Activated CD4-positive, alpha-beta T cell treated with anti-CD3 and anti-CD28 coated beads, Interleukin-2, Interleukin-6, amounts not matched to agents 100 ng/mL and 50 ng/mL, durations not matched to agents 16 hours and 8 hours (primary cell): Measurements from ENCODE around the gene CFB.
"Not testable (repeated sequence)": the region's sequence is repeated elsewhere in the genome, so short reads cannot be mapped to it uniquely, and the experiment has no call there.

Experiments used
- DNase-seq: peaks from one replicate; pipeline ENCODE4 v3.0.0-alpha.2; 2020

Gene CFB

DNA sequence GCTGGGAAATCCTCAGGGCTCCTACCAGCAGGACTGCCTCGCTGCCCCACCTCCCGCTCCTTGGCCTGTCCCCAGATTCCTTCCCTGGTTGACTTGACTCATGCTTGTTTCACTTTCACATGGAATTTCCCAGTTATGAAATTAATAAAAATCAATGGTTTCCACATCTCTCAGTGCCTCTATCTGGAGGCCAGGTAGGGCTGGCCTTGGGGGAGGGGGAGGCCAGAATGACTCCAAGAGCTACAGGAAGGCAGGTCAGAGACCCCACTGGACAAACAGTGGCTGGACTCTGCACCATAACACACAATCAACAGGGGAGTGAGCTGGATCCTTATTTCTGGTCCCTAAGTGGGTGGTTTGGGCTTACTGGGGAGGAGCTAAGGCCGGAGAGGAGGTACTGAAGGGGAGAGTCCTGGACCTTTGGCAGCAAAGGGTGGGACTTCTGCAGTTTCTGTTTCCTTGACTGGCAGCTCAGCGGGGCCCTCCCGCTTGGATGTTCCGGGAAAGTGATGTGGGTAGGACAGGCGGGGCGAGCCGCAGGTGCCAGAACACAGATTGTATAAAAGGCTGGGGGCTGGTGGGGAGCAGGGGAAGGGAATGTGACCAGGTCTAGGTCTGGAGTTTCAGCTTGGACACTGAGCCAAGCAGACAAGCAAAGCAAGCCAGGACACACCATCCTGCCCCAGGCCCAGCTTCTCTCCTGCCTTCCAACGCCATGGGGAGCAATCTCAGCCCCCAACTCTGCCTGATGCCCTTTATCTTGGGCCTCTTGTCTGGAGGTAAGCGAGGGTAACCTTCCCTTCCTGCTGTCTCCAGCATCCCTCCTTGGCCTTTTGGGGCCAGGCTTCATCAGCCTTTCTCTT lies at the start of gene CFB:
TSS of gene CFB (plus strand) at position 589 of the 863 bp plus-strand sequence. CDS start at position 716, 127 bp downstream.
- DNase-seq: peak; percentile 13

DNA sequence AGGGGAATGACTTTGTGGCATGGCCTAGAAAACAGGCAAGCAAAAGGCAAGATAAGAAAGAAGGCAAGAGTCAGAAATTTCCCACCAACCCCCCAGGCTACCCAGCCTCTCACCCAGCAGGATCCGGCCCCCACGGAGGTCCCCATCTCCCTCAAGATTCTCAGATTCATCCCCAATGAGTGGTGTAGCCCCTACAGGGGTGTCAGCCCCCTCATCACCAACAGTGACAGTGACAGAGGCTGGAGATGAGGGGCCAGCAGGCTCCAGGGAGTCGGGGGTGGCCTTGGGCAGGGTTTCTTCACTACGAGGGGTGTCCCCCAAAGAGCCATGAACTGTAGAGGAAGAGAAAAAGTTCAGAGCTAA lies 49.4 kb upstream of the CFB start:
- DNase-seq: no peak

DNA sequence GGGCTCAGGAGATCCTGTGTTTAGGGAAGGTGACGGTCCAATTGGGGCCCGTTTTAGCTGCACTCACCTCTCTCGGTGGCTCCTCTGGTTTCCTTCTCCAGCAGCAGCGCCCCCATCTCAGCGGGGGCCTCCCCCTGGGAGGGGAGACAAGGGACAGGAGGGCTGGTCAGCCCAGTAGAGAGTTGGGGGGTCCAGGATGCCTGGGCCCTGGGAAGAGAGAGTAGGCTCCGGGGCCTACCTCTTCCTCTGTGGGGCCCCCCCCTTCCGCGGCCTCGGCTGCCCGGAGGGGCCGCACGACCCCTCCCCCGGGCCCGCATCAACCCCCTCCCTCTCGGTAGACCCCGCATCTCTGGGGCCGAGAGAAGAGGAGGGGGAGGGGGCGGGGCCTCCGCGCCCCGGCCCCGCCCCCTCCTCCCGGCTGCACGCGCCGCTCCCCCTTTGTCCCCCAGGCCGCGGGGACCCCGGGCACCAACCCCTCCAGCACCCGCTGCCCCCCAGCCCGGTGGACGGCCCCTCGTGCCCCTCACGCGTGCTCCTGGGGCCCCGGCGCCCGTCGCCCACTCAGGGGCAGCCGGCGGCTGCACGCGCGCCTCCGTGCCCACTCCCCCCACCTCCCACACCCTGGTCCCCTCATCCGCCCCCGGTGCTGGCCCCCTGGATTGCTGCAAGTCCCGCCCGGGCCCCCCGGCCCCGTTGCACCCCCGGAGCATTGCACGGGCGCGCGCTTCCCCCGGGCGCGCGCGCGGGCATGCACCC lies 48.9 kb upstream of the CFB start:
- DNase-seq: no peak

DNA sequence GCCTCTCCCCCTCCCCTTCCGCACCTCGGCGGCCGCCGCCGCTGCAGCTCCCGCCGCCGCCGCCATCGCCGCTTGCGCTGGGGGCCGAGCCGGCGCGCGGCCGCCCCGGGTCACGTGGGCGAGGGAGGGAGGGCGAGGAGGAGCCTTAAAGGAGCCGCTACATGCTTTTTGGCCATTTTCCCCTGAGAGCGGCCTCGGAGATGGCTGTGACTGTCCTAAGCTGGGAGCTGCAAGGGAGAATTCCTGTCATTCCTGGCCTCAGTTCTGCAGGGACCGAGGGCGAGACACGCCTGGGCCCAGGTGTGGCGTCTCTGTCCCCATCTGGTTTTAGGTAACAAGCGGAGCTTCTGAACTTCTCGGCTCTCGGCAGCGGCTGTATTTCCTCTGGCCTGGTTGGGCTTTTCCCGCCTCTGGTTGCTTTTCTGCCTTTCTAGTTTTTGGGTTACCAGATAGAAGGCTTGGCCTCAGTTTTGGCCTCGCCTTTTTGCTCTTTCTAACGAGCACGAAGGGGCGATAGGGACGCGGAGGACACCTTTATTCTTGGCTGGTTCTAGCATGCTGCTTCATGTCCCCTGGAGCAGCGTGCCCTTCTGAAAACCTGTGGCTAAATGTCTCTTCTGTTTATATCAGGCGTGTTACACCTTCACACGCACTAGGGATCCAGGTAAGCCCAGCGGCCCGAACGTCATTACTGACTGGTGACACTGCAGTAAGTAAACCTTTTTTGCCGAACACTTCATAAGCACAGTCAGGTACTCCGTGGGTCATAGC lies 48.1 kb upstream of the CFB start, which contains the start of gene EHMT2:
TSS of gene EHMT2 (minus strand) at position 87 of the 771 bp plus-strand sequence. CDS start at position 66, 21 bp downstream.
- peak; percentile 91 for DNase-seq

DNA sequence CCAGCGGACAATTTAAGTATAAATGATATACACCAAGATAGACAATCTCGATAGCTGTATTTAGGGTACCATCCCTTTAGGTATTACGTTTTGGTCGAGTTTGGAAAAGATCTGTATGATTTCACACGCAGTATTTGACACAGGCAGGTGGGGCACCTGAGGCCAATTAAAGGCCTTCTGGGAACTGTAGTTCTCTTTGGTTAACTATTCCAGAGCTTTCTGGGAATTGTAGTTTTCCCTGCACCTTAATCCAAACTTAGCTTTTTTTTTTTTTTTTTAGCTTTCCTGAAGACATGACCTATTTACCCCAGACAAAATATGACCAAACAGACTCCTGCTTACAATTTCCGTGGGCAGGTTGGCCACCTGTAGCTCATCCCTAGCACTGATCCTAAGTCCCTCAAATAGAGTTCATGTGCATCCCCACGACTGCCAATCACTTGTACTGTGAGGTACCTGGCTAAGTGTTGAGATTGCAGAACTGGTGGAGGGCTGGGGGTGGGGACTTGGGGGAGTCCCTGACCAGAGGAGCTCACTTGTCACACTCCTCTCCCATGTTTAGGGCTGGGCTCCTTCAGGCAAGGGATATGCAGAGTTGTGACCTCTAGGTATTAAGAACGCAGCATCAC lies 47.4 kb upstream of the CFB start:
- peak; percentile 57 for DNase-seq

DNA sequence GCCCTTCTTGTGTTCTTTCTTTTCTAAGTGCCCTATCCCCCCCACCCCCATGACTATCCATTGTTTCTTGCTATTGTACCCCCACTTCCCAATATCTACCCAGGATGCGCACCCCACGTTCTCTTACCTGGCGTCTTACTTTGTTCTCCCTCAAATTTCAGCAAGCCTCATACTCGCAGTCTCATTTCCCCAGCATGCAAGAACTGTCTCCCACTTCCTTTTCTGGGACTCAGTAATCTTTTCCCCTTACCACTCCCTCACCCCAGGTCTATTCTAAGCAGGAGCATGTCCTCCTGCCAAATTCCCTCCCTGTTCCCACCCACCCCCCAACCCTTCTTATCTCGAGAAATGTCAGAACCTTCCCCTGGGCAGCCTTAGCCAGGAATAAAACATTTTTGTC lies 46.7 kb upstream of the CFB start:
- no peak for DNase-seq

DNA sequence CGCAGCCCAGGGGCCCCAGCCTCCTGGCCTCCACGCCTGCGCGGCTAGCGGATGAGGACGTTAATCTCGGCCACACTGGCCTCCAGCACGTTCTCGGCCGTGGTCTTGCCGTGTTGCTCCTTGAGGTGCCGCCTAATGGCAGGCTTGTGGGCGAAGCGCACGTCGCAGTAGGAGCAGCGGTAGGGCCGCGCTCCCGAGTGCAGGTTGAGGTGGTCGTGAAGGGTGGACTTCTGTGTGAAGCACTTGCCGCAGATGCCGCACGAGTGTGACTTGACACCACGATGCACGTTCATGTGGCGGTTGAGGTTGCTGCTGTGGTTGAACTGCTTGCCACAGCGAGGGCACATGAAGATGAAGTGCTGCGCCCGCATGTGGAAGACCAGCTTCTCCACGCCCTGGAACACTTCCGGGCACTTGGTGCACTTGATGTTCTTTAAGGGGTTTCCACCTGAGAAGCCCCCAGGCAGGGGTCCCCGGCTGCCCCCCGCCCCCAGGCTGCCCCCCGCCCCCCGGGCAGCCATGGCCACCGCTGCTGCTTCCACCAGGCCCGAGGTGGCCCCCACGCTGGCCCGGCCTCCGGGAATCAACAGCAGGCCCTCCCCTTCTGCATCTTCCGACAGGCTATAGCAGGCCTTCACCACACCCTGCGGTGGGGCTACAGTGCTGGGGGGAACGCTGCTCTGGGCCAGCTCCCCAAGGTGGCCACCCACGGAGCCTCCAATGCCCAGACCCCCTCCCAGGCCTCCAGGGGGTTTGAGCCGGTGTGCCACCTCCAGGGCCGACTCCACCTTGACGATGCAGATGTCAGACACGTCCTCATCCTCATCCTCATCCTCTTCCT lies 45.8 kb upstream of the CFB start:
- DNase-seq: no peak

DNA sequence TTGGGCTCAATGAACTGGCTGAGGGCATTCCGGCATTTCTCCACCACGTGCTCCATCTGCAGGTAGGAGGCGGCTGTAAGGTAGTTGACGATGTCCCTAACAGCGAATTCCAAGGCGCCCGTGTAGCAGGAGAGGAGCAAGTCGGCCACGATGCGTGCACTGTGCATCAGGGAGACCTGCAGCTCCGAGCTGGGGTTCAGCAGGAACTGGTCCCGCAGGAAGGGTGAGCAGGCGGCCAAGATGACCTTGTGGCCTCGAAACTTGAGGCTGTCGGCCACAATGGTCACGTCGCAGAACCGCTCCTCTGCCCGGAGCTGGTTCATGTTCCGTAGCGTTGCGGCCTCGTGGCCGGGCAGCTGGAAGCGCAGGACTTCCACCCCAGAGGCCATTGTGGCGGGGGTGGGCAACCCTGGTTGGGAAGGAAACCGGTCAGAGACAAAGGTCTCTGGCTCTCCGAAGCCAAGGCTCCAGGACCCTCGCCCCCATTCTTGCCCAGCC lies 44.9 kb upstream of the CFB start:
- no peak for DNase-seq

DNA sequence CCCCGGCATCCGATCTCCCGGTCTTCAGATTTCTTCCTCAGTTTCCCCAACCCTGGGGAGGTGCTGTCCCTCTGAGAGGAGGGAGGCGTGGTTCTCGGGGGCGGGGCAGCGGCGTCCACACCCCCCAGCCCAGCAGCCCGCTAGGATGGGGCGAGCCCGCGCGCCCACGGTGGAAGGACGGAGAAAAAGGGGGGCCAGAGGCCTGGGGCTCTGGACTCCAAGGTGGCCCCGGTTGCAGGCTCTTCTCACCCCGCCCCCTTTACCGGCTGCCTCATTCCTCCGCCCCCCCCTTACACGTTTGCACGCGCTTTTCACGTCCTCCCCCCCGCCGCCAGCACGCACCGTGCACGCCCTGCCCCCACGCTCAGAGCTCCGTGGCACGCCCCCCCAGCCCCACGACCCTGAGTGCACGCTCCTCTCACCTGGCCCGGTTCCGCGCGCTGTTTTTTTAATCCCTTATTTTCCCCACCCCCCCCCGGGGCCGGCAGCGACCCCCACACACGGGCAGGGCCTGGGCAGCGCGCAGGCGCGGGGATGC lies 44.4 kb upstream of the CFB start:
- peak; percentile 69 for DNase-seq

DNA sequence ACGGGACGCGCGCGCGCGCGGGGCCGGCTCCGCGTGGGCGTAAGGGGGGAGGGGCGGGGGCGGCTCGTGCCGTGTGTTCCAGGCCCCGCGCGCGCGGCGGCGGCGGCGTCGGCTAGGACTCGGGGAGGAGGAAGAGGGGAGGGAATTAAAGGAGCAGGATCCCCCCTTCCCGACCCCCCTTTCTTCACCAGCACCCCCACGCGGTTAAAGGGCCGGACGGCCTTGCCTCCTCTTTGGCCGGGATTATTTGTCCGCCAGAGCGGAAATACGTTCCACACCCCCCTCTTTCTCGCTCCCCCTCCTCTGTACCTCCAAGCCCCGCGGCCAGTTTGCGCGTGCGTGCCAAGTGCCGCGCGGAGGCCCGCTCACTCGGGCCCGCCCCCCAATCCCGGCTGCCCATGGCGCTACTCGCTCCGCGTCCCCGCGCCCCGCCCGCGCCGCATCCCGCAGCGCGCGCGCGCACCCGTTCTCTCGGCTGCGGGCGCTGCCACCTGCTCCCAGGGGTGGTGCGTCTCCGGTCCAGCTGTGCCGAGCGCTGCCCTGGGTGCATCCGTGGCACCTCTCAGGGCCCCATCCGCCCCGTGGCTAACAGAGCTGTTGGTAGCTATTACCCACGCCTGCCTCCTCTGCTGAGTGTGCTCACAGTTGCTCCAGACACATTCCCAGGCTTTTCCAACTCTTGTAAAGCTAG lies 43.8 kb upstream of the CFB start, which contains the start of gene ZBTB12:
TSS of gene ZBTB12 (minus strand) at position 134 of the 691 bp plus-strand sequence. CDS start 781 bp downstream, outside the sequence.
- DNase-seq: peak; percentile 91

DNA sequence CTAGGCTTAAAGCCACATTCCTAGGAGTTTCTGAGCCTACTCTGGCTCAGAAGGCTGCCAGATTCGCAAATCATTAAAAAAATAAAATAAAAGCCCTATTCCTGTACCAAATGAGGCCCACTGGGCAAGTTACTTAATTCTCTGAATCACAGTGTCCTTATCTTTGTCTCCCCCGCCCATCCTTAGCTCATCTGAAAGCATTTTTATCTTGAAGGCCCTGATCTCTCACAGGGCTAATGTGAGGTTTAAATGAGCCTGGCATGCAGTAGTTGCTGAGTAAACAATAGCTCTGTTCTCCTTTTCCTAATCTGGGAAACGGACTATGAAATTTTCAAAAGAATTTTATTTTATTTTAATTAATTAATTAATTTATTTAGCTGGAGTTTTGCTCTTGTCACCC lies 41.9 kb upstream of the CFB start:
- DNase-seq: no peak

DNA sequence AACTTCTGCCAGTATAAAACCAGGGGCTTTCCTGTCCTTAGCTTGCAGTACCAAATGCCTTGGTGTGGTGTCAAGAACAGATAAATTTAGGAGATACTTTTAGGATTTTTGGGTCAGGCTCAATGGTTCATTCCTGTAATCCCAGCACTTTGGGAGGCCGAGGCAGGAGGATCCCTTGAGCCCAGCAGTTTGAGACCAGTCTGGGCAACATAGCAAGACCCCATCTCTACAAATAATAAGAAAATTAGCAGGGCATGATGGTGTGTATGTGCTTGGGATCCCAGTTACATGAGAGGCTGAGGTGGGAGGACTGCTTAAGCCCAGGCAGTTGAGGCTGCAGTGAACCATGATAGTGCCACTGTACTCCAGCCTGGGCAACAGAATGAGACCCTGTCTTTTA lies 40.9 kb upstream of the CFB start:
- DNase-seq: no peak

DNA sequence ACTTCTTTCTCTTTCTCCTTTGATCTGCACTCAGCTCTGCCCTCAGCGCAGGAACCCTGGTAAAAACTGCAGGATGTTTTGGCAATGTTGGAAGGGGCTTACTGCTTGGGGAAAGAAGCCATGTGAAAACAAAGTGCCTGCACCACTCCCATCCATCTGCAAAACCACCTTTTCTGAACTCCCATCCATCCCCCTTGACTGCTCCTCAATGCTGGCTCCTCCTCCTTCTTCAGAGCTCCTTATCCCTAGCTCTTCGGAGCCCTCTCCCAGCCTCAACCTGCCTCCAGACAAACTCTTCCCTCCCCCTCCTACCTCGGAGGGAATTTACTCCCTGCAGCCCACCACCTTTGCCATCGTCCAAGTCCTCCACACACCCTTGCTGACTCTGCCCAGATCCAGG lies 39.8 kb upstream of the CFB start:
- no peak for DNase-seq

DNA sequence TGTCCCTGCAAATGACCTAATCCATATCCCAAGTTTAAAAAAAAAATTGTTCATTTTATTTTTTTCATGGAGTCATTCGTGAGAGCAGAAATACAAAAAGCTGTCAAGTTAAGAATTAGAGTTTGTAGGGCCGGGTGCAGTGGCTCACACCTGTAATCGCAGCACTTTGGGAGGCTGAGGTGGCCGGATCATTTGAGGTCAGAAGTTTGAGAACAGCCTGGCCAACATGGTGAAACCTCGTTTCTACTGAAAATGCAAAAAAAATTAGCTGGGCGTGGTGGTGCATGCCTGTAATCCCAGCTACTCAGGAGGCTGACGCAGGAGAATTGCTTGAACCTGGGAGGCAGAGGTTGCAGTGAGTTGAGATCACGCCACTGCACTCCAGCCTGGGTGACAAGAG lies 39.2 kb upstream of the CFB start:
- DNase-seq: not testable (repeated sequence)

DNA sequence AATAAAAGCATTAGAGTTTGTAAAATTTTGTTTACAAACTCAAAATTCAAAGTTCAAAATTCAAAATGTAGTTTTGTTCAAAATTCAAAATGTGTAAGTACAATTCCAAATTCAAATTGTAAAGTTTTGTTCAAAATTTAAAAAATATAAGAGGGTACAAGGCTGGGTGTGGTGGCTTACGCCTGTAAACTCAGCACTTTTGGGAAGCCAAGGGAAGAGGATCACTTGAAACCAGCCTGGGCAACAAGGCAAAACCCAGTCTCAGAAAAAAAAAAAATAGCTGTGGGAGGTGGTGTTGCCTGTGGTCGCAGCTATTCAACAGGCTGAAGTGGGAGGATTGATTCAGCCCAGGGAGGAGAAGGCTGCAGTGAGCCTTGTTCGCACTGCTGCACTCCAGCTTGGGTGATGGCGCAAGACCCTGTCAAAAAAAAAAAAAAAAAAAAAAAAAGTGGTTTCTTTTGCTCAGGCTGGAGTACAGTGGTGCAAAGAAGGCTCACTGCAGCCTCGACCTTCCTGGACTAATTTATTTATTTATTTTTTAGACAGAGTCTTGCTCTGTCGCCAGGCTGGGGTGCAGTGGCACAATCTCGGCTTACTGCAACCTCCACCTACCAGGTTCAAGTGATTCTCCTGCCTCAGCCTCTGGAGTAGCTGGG lies 38.6 kb upstream of the CFB start:
- peak; percentile 39 for DNase-seq

DNA sequence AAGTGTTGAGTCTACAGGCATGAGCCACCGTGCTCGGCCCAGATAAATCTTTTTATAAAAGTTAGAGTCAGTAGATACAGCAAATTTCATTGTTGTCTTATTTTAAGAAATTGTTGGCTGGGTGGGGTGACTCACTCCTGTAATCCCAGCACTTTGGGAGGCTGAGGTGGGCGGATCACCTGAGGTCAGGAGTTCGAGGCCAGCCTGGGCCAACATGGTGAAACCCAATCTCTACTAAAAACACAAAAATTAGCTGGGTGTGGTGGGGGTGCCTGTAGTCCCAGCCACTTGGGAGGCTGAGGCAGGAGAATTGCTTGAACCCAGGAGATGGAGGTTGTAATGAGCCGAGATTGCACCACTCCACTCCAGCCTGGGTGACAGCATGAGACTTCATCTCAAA lies 37.6 kb upstream of the CFB start:
- not testable (repeated sequence) for DNase-seq

DNA sequence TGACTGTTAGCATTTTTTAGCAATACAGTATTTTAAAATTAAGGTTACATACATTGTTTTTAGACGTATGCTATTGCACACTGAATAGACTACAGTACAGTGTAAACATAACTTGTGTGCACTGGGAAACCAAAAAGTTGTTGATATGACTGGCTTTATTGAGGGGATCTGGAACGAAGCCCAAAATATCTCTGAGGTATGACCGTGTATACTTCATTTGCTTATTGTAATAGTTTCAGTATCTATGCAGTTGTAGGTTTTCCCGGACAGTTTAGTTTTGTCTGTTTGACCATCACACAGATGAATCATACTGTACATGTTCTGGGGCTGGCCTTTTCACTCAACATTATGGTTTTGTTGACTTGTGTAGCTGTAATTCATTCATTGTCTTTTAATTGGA lies 37.1 kb upstream of the CFB start:
- peak; percentile 61 for DNase-seq

DNA sequence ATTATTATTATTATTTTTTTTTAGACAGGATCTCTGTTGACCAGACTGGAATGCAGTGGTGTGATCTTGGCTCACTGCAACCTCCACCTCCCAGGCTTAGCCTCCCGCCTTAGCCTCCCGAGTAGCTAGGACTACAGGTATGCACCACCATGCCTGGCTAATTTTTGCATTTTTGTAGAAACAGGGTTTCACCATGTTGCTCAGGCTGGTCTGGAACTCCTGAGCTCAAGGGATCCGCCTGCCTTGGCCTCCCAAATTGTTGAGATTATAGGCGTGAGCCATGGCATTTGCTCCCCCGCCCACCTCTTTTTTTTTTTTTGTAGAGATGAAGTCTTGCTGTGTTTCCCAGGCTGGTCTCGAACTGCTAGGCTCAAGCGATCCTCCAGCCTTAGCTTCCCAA lies 36.6 kb upstream of the CFB start:
- DNase-seq: not testable (repeated sequence)

DNA sequence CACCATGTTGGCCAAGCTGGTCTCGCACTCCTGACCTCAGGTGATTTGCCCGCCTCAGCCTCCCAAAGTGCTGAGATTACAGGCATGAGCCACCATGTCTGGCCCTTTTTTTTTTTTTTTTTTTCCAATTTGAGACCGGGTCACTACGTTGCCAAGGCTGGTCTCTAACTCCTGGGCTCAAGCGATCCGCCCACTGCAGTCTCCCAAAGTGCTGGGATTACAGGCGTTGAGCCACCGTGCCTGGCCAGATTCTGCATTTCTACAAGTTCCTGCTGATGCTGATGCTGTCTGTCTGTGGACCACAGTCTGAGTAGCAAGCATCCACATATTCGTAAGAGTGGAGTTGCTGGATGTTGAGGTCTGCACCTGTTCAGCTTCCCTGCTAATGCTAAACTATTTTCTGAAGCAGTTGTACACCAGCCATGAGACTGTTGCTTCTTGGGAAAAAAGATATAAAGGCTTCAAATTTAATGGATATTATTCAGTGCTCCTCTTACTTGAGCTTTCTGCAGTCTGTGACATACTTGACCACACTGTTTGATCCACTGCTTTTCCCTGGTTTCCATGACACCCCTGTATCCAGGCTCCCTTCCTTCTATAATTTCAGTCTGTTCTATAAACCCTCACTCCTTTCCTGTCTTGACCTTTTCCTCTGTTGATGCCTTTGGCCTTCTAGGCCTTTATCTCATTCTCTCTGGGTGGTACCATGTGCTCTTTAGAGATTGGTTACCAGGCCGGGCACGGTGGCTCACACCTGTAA lies 33.9 kb upstream of the CFB start:
- DNase-seq: no peak
